Measurements from ENCODE around the gene RABGAP1L. TPM values are rescaled to one million over a fixed set of nuclear protein-coding genes. Genes with fewer than 3 reads are reported as not detected.
"Not testable (repeated sequence)": the region's sequence is repeated elsewhere in the genome, so short reads cannot be mapped to it uniquely, and the experiment has no call there.

The RABGAP1L gene
- total RNA-seq, 2 experiments from 2014 or later: 59.8 to 67.6 TPM

DNA sequence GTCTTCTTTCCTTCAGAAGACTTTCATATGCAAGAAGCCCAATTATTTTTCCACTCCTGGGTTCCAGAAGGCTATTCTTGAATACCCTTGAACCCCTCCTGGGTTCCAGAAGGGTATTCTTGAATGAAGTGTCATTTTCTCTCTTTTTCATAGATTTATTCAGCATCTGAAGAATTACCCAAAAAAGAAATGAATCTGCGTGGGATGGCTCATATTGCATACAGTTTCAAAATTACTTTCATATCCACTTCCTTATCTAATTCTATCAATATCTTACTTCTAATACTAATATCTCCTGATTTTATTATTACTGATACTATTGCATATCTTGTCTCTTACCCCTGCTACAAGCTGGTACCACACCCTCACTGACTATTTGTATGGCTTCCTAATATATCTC, 22.6 kb upstream of the RABGAP1L start:
- Mint-ChIP-seq H3K4me1 (ENCODE audit: low read depth) (no peaks in the 10 kb centered on the region), H3K9me3 (no peaks in the 10 kb centered on the region), H3K4me3 (no peak overlapping the region), H3K36me3 (ENCODE audit: low read depth) (no peaks in the 10 kb centered on the region), H3K27ac (no peak overlapping the region), H3K27me3 (no peaks in the 10 kb centered on the region)
- ATAC-seq (ENCODE audit: poor library complexity) (no peak), DNase-seq (no peak)
- Histone ChIP-seq H3K4me3 (ENCODE audit: low read length) (no peak overlapping the region), H3K27me3 (ENCODE audit: control insufficient read depth in 1 of 2, insufficient read depth in 2 of 2, low read length in 2 of 2) (no peaks in the 10 kb centered on the region), H3K4me1 (ENCODE audit: insufficient read depth, low read length) (no peaks in the 10 kb centered on the region), H3K9me3 (ENCODE audit: control insufficient read depth in 1 of 2, insufficient read depth in 1 of 2, low read length in 2 of 2) (no peaks in the 10 kb centered on the region), H3K36me3 (ENCODE audit: insufficient read depth, low read length) (no peaks in the 10 kb centered on the region), H3K27ac (ENCODE audit: low read depth in 1 of 2, low read length in 2 of 2) (no peak overlapping the region)
- TF ChIP-seq CTCF (IDR thresholded peaks at IDR 0.05): no peak
- POLR2A ChIA-PET: no interaction called here
- CTCF ChIA-PET: no interaction called here
- intact Hi-C loops (cut with DNase I, micrococcal nuclease): no loop called here

- no peaks in the 10 kb centered on the region for H3K4me1 Mint-ChIP-seq (ENCODE audit: low read depth)
- ATAC-seq (ENCODE audit: poor library complexity) (no peak), DNase-seq (no peak)
- Histone ChIP-seq H3K36me3 (ENCODE audit: insufficient read depth, low read length) (no peaks in the 10 kb centered on the region), H3K9me3 (ENCODE audit: control insufficient read depth in 1 of 2, insufficient read depth in 1 of 2, low read length in 2 of 2) (no peaks in the 10 kb centered on the region), H3K4me1 (ENCODE audit: insufficient read depth, low read length) (peaks cover 7% of the 10 kb centered on the region), H3K4me3 (ENCODE audit: low read length) (no peak overlapping the region), H3K27me3 (ENCODE audit: control insufficient read depth in 1 of 2, insufficient read depth in 2 of 2, low read length in 2 of 2) (no peaks in the 10 kb centered on the region), H3K27ac (ENCODE audit: low read depth in 1 of 2, low read length in 2 of 2) (no peak overlapping the region)
- TF ChIP-seq CTCF (IDR thresholded peaks at IDR 0.05): no peak
- no peaks in the 10 kb centered on the region for H3K27me3 Mint-ChIP-seq
- H3K4me3 Mint-ChIP-seq: no peak overlapping the region
- no peak overlapping the region for H3K27ac Mint-ChIP-seq
- no peaks in the 10 kb centered on the region for H3K36me3 Mint-ChIP-seq (ENCODE audit: low read depth)
- CTCF ChIA-PET: no interaction called here
- POLR2A ChIA-PET: no interaction called here
- peaks cover 3% of the 10 kb centered on the region for H3K9me3 Mint-ChIP-seq
- intact Hi-C loops (cut with DNase I, micrococcal nuclease): no loop called here
Observed at GRCh38 chr1:174142836-174143235, 16.5 kb upstream of the RABGAP1L start.

DNA sequence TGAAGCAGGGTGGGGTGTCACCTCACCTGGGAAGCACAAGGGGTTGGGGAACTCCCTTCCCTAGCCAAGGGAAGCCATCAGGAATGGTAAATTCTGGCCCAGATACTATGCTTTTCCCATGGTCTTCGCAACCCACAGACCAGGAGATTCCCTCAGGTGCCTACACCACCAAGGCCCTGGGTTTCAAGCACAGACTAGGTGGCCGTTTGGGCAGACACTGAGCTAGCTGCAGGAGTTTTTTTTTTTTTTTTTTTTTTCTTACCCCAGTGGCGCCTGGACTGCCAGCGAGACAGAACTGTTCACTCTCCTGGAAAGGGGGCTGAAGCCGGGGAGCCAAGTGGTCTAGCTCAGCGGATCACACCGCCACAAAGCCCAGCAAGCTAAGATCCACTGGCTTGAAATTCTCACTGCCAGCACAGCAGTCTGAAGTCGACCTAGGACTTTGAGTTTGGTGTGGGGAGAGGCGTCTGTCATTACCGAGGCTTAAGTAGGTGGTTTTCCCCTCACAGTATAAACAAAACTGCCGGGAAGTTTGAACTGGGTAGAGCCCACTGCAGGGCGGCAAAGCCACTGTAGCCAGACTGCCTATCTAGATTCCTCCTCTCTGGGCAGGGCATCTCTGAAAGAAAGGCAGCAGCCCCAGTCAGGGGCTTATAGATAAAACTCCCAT, 15.5 kb upstream of the RABGAP1L start:
- intact Hi-C loops (cut with DNase I, micrococcal nuclease); H3K9me3 ChIP-seq (ENCODE audit: control insufficient read depth in 1 of 2, insufficient read depth in 1 of 2, low read length in 2 of 2); H3K36me3 Mint-ChIP-seq (ENCODE audit: low read depth); H3K27ac Mint-ChIP-seq; H3K36me3 ChIP-seq (ENCODE audit: insufficient read depth, low read length); ATAC-seq (ENCODE audit: poor library complexity); H3K27me3 Mint-ChIP-seq; H3K4me1 ChIP-seq (ENCODE audit: insufficient read depth, low read length); H3K4me3 ChIP-seq (ENCODE audit: low read length); H3K4me1 Mint-ChIP-seq (ENCODE audit: low read depth); DNase-seq; H3K4me3 Mint-ChIP-seq; H3K27ac ChIP-seq (ENCODE audit: low read depth in 1 of 2, low read length in 2 of 2); POLR2A ChIA-PET; H3K9me3 Mint-ChIP-seq; H3K27me3 ChIP-seq (ENCODE audit: control insufficient read depth in 1 of 2, insufficient read depth in 2 of 2, low read length in 2 of 2): not testable (repeated sequence)
- CTCF ChIA-PET: interaction anchor here (0.7 kb wide), 1 partner anchor 25 kb away, joined by 3 read pairs; no protein-coding TSS in a partner anchor

DNA sequence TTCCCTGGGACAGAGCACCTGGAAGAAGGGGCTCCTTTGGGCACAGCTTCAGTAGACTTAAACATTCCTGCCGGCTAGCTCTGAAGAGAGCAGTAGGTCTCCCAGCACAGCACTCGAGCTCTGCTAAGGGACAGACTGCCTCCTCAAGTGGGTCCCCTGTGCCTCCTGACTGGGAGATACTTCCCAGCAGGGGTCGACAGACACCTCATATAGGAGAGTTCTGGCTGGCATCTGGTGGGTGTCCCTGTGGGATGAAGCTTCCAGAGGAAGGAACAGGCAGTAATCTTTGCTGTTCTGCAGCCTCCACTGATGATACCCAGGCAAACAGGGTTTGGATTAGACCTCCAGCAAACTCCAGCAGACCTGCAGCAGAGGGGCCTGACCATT, 14.9 kb upstream of the RABGAP1L start:
- H3K9me3 ChIP-seq (ENCODE audit: control insufficient read depth in 1 of 2, insufficient read depth in 1 of 2, low read length in 2 of 2); H3K36me3 ChIP-seq (ENCODE audit: insufficient read depth, low read length); POLR2A ChIA-PET; H3K27me3 ChIP-seq (ENCODE audit: control insufficient read depth in 1 of 2, insufficient read depth in 2 of 2, low read length in 2 of 2); H3K4me3 ChIP-seq (ENCODE audit: low read length); intact Hi-C loops (cut with DNase I, micrococcal nuclease); H3K4me3 Mint-ChIP-seq; H3K4me1 Mint-ChIP-seq (ENCODE audit: low read depth); H3K27me3 Mint-ChIP-seq; H3K9me3 Mint-ChIP-seq; H3K36me3 Mint-ChIP-seq (ENCODE audit: low read depth); H3K4me1 ChIP-seq (ENCODE audit: insufficient read depth, low read length); H3K27ac ChIP-seq (ENCODE audit: low read depth in 1 of 2, low read length in 2 of 2); H3K27ac Mint-ChIP-seq; DNase-seq; ATAC-seq (ENCODE audit: poor library complexity): not testable (repeated sequence)
- CTCF ChIA-PET: interaction anchor here (0.7 kb wide), 1 partner anchor 25 kb away, joined by 3 read pairs; no protein-coding TSS in a partner anchor

Measured in CD4-positive, alpha-beta T cell (primary cell).